22Rv1 (cell line): ENCODE results near the gene SEPTIN5.

Experiments used
- ZFX ChIP-seq: fragments of 450-650 bp; IDR thresholded peaks from 2 replicates; pipeline ENCODE4 v1.6.1; 2017; ENCODE audit warnings: antibody characterized with exemption, borderline replicate concordance
- TF ChIP-seq, protein P1 (sequence below): fragments of 450-650 bp; IDR thresholded peaks from 2 replicates; pipeline ENCODE4 v1.5.1; 2017; ENCODE audit warnings: mild to moderate bottlenecking

DNA sequence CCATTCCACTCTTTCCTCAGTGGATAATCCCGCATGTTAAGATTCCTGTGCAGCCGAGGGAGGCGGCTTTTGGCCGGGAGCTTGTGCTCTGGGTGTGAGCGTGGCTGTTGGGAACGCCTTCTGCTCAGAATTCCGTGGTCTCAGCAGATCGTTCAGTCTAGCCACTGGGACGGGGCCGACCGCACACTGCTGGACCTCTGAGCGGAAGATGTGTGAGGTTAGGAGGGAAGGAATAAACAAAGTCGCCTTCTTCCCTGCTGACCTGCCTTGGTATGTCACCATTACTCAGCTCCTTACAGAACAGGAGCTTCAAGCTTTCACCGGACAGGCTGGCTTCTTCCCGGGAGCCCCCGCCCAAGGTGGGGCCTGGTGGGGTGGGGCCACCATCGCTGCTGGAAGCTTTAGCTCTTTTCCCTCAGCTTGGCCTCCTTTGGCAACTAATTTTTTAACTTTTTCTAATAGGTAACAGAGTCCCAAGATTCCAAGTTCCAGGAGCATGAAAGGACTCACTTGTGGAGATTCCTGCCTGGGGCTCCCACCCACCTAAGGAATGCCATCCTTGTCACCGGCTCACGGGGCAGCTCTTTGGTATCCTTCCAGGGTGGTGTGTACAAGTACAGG, 22.5 kb upstream of the SEPTIN5 start:
- TF ChIP-seq, protein P1, sequence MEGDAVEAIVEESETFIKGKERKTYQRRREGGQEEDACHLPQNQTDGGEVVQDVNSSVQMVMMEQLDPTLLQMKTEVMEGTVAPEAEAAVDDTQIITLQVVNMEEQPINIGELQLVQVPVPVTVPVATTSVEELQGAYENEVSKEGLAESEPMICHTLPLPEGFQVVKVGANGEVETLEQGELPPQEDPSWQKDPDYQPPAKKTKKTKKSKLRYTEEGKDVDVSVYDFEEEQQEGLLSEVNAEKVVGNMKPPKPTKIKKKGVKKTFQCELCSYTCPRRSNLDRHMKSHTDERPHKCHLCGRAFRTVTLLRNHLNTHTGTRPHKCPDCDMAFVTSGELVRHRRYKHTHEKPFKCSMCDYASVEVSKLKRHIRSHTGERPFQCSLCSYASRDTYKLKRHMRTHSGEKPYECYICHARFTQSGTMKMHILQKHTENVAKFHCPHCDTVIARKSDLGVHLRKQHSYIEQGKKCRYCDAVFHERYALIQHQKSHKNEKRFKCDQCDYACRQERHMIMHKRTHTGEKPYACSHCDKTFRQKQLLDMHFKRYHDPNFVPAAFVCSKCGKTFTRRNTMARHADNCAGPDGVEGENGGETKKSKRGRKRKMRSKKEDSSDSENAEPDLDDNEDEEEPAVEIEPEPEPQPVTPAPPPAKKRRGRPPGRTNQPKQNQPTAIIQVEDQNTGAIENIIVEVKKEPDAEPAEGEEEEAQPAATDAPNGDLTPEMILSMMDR: no peak
- TF ChIP-seq ZFX: no peak
